GM18861 (cell line): ENCODE results near the gene BSND.

Experiments
- ATAC-seq: cut with Tn5 transposase; IDR thresholded peaks from one replicate; pipeline ENCODE4 v1.9.1; 2021; ENCODE audit not compliant: unreplicated experiment

The BSND gene

GRCh38 chr1:55060133-55060999, 61.6 kb downstream of the BSND start:
- ATAC-seq: no peak

DNA sequence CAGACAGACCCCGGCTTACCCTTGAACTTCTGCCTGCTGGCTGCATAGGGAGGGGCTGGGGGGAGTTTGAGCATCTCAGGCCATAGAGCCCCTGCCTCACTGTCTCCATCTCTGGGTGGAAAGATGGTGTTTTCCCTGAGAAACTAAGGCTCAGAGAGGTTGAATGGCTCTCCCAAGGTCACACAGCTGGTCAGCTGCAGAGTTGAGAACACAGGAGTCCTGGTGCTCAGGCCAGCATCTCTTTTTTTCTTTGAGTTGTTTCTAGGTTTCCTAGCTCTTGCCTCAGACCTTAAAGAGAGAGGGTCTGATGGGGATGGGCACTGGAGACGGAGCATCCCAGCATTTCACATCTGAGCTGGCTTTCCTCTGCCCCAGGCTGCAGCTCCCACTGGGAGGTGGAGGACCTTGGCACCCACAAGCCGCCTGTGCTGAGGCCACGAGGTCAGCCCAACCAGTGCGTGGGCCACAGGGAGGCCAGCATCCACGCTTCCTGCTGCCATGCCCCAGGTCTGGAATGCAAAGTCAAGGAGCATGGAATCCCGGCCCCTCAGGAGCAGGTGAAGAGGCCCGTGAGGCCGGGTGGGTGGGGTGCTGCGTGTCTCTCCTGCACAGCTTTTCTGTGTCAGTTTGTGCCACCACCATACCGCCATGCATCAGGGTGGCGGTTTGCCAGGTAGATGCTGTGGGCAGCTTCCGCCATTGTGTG, 62.4 kb downstream of the BSND start:
- ATAC-seq: no peak
